NB4 (cell line): ENCODE results near the gene DSE.

ENCODE experiments used
- CTCF ChIP-seq: IDR thresholded peaks from one replicate; pipeline ENCODE4 v1.5.1; 2012; ENCODE audit warnings: low read depth, low read length
- MAX ChIP-seq: IDR thresholded peaks from 2 replicates; pipeline ENCODE4 v1.6.1; 2011; ENCODE audit warnings: low read depth, low read length
- POLR2A ChIP-seq: IDR thresholded peaks from 2 replicates; pipeline ENCODE4 v1.6.1; 2011; ENCODE audit warnings: mild to moderate bottlenecking; ENCODE audit not compliant: insufficient read length; ENCODE audit errors: extremely low read depth

GRCh38 chr6:116420341-116420740 is 49.6 kb downstream of the DSE start:
- TF ChIP-seq CTCF: no peak
- TF ChIP-seq POLR2A: no peak
- no peak for TF ChIP-seq MAX
